ENCODE data around the gene RETREG3. TPM values are rescaled to one million over a fixed set of nuclear protein-coding genes. Genes with fewer than 3 reads are reported as not detected.

The RETREG3 gene
- total and polyA plus RNA-seq, 9 of the 15 experiments (the other 6 are each of a cell fraction or from before 2014, with no cell fraction given) = 4.1 to 39.0 (median 16.9) TPM

DNA sequence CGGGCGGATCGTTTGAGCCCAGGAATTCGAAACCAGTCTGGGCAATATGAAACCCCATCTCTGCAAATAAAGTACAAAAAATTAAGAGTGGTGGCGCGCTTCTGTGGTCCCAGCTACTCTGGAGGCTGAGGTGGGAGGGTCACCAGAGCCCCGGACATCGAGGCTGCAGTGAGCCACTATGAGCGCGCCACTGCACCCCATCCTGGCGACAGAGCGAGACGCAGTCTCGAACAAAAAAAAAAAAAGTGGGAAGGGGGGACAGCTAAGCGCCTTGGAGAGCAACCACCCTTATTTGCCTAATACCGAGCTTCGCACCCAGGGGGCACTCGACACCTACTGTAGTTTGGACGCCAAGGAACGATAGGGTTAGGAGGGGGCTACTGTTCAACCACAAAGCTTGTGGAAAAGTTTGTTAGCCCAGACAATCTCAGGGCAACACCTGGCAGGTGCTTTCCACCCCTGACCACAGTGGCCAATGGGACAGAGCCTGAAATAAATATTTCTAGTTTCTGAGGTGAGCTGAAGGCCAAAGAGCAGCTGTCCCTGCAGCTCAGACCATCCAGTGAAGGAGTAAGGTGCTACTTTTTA lies 30.8 kb downstream of the RETREG3 start (continued):
- TF ChIP-seq ZNF586 (CRISPR knock-in tag; conservative IDR thresholded peaks at IDR 0.05) (no peak), PHB2 (IDR thresholded peaks at IDR 0.05; ENCODE audit: low read depth) (no peak), TRIM28 (IDR thresholded peaks at IDR 0.05) (no peak), IRF2 (CRISPR knock-in tag; IDR thresholded peaks at IDR 0.05) (no peak), ZSCAN32 (CRISPR knock-in tag; IDR thresholded peaks at IDR 0.05) (no peak), RBM22 (IDR thresholded peaks at IDR 0.05; ENCODE audit: low read depth, low read length, poor library complexity, severe bottlenecking) (peak; percentile 60), MAZ (CRISPR knock-in tag; conservative IDR thresholded peaks at IDR 0.05 in 1 of 2, IDR thresholded peaks at IDR 0.05 in 1 of 2) (peak; percentile 12 to 93; a peak in 2 of 4 replicates), FOXJ2 (tag; IDR thresholded peaks at IDR 0.05) (no peak), FOXK2 (conservative IDR thresholded peaks at IDR 0.05 in 1 of 2, IDR thresholded peaks at IDR 0.05 in 1 of 2; ENCODE audit: low read depth in 2 of 2) (no peak), DPF2 (IDR thresholded peaks at IDR 0.05) (no peak)
- TF ChIP-seq, protein P1, sequence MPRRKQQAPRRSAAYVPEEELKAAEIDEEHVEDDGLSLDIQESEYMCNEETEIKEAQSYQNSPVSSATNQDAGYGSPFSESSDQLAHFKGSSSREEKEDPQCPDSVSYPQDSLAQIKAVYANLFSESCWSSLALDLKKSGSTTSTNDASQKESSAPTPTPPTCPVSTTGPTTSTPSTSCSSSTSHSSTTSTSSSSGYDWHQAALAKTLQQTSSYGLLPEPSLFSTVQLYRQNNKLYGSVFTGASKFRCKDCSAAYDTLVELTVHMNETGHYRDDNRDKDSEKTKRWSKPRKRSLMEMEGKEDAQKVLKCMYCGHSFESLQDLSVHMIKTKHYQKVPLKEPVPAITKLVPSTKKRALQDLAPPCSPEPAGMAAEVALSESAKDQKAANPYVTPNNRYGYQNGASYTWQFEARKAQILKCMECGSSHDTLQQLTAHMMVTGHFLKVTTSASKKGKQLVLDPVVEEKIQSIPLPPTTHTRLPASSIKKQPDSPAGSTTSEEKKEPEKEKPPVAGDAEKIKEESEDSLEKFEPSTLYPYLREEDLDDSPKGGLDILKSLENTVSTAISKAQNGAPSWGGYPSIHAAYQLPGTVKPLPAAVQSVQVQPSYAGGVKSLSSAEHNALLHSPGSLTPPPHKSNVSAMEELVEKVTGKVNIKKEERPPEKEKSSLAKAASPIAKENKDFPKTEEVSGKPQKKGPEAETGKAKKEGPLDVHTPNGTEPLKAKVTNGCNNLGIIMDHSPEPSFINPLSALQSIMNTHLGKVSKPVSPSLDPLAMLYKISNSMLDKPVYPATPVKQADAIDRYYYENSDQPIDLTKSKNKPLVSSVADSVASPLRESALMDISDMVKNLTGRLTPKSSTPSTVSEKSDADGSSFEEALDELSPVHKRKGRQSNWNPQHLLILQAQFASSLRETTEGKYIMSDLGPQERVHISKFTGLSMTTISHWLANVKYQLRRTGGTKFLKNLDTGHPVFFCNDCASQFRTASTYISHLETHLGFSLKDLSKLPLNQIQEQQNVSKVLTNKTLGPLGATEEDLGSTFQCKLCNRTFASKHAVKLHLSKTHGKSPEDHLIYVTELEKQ (CRISPR knock-in tag; IDR thresholded peaks at IDR 0.05) = no peak
- TF ChIP-seq, protein P2, sequence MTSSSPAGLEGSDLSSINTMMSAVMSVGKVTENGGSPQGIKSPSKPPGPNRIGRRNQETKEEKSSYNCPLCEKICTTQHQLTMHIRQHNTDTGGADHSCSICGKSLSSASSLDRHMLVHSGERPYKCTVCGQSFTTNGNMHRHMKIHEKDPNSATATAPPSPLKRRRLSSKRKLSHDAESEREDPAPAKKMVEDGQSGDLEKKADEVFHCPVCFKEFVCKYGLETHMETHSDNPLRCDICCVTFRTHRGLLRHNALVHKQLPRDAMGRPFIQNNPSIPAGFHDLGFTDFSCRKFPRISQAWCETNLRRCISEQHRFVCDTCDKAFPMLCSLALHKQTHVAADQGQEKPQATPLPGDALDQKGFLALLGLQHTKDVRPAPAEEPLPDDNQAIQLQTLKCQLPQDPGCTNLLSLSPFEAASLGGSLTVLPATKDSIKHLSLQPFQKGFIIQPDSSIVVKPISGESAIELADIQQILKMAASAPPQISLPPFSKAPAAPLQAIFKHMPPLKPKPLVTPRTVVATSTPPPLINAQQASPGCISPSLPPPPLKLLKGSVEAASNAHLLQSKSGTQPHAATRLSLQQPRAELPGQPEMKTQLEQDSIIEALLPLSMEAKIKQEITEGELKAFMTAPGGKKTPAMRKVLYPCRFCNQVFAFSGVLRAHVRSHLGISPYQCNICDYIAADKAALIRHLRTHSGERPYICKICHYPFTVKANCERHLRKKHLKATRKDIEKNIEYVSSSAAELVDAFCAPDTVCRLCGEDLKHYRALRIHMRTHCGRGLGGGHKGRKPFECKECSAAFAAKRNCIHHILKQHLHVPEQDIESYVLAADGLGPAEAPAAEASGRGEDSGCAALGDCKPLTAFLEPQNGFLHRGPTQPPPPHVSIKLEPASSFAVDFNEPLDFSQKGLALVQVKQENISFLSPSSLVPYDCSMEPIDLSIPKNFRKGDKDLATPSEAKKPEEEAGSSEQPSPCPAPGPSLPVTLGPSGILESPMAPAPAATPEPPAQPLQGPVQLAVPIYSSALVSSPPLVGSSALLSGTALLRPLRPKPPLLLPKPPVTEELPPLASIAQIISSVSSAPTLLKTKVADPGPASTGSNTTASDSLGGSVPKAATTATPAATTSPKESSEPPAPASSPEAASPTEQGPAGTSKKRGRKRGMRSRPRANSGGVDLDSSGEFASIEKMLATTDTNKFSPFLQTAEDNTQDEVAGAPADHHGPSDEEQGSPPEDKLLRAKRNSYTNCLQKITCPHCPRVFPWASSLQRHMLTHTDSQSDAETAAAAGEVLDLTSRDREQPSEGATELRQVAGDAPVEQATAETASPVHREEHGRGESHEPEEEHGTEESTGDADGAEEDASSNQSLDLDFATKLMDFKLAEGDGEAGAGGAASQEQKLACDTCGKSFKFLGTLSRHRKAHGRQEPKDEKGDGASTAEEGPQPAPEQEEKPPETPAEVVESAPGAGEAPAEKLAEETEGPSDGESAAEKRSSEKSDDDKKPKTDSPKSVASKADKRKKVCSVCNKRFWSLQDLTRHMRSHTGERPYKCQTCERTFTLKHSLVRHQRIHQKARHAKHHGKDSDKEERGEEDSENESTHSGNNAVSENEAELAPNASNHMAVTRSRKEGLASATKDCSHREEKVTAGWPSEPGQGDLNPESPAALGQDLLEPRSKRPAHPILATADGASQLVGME (CRISPR knock-in tag; IDR thresholded peaks at IDR 0.05) = no peak
- TF ChIP-seq, protein P3, sequence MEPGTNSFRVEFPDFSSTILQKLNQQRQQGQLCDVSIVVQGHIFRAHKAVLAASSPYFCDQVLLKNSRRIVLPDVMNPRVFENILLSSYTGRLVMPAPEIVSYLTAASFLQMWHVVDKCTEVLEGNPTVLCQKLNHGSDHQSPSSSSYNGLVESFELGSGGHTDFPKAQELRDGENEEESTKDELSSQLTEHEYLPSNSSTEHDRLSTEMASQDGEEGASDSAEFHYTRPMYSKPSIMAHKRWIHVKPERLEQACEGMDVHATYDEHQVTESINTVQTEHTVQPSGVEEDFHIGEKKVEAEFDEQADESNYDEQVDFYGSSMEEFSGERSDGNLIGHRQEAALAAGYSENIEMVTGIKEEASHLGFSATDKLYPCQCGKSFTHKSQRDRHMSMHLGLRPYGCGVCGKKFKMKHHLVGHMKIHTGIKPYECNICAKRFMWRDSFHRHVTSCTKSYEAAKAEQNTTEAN (CRISPR knock-in tag; IDR thresholded peaks at IDR 0.05) = no peak
- TF ChIP-seq, protein P4, sequence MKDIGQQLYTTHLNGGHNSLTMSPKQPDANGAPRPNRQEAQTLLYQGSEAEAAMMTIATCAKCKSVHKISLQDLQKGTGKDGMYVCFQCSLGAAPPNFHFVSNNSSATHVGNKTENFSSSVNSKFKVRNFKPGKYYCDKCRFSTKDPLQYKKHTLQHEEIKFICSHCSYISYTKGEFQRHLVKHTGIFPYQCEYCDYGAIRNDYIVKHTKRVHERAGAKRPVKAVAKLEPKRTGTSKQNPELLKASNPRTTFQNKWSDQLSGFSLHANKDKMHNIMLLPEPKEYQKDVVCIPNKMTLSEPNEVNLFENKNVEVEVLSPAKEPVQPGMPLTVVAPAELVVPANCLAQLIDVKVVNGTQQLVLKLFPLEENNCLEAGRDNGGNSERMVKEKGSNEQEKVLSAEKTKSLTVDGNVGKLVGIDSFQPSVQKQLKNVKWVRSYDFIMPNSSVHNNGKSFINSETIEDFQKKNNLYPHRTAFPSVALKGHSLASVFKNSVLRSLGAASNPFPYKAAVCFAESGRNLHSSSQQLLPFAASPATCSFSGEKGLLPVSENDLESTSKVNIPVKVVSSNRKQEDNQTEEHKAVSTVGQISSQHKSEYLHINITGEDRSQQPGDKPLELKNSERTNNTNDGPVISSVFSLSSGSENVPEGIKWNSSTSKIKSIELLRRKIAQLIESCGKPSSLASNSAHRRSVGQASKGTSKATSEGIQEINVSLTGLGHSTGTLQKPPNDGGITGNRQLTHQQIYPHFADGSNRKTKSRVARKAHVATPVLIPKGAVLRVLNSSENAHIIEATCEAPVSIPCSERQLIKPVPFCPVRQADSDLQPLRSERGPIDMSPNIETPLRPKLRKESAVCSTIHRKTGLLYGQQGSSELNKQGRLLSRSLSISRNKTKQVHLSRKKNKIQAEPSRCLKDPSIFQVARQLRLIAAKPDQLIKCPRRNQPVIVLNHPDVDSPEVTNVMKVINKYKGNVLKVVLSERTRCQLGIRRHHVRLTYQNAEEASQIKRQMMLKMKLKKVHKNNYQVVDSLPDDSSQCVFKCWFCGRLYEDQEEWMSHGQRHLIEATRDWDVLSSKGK (CRISPR knock-in tag; IDR thresholded peaks at IDR 0.05) = no peak
